SKM-1 treated with dmso at 0.1 percent for 144 hours (cell line): Measurements from ENCODE around the gene SHISAL1.

Source experiments
- DNase-seq: peaks from one replicate; lab custom pipeline; 2025; ENCODE audit not compliant: unreplicated experiment; lab: John Stamatoyannopoulos, UW

Gene SHISAL1

GRCh38 chr22:44281768-44282637 lies 30.7 kb downstream of the SHISAL1 start:
- DNase-seq = no peak

GRCh38 chr22:44280665-44281188 lies 32.0 kb downstream of the SHISAL1 start:
- DNase-seq = no peak

- no peak for DNase-seq
These were observed 33.7 kb downstream of the SHISAL1 start for GRCh38 chr22:44279069-44279360.

GRCh38 chr22:44278243-44279068 lies 34.3 kb downstream of the SHISAL1 start:
- no peak for DNase-seq

- DNase-seq = no peak
These were observed 35.2 kb downstream of the SHISAL1 start for GRCh38 chr22:44277386-44278135.

- no peak for DNase-seq
These were observed 35.9 kb downstream of the SHISAL1 start for GRCh38 chr22:44276706-44277356.

GRCh38 chr22:44276041-44276440 lies 36.7 kb downstream of the SHISAL1 start:
- no peak for DNase-seq

- DNase-seq = no peak
These were observed 37.1 kb downstream of the SHISAL1 start for GRCh38 chr22:44275631-44275995.

- DNase-seq = no peak
These were observed 37.7 kb downstream of the SHISAL1 start for GRCh38 chr22:44274918-44275630.

GRCh38 chr22:44273175-44273574 lies 39.6 kb downstream of the SHISAL1 start:
- DNase-seq = no peak

GRCh38 chr22:44272401-44272771 lies 40.4 kb downstream of the SHISAL1 start:
- no peak for DNase-seq

- no peak for DNase-seq
These were observed 40.9 kb downstream of the SHISAL1 start for GRCh38 chr22:44271732-44272400.

GRCh38 chr22:44271010-44271500 lies 41.7 kb downstream of the SHISAL1 start:
- DNase-seq = no peak

- no peak for DNase-seq
These were observed 42.2 kb downstream of the SHISAL1 start for GRCh38 chr22:44270556-44270880.

GRCh38 chr22:44269757-44270555 lies 42.8 kb downstream of the SHISAL1 start:
- no peak for DNase-seq

GRCh38 chr22:44269117-44269498 lies 43.6 kb downstream of the SHISAL1 start:
- no peak for DNase-seq

GRCh38 chr22:44268431-44269116 lies 44.2 kb downstream of the SHISAL1 start:
- DNase-seq = no peak

- no peak for DNase-seq
These were observed 44.9 kb downstream of the SHISAL1 start for GRCh38 chr22:44267856-44268255.
